NOMO-1 treated with dmso at 0.1 percent for 144 hours (cell line): ENCODE data around the gene SART1.

Source experiments
- DNase-seq: peaks from one replicate; lab custom pipeline; 2025; ENCODE audit not compliant: unreplicated experiment; lab: John Stamatoyannopoulos, UW

The SART1 gene

GRCh38 chr11:65965986-65966762, 4.6 kb downstream of the SART1 start:
- no peak for DNase-seq

DNA sequence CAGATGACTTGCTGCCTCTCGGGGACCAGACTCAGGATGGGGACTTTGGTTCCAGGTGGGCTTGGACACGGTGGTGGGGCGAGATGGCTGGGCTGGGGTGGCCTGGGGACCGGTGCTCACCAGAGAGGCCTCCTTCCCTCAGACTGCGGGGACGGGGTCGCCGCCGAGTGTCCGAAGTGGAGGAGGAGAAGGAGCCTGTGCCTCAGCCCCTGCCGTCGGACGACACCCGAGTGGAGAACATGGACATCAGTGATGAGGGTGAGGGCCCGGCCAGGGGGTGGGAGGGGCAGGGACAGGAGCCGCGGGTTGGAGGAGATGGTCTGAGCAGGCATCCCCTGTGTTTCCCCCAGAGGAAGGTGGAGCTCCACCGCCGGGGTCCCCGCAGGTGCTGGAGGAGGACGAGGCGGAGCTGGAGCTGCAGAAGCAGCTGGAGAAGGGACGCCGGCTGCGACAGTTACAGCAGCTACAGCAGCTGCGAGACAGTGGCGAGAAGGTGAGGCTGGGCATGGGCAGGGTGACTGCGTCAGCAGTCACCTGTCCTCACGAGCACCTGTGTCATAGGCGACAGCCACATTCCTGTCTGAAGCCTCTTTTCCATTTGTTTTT, 5.9 kb downstream of the SART1 start:
- DNase-seq, result no peak

- no peak for DNase-seq
These were observed 7.3 kb downstream of the SART1 start for GRCh38 chr11:65968600-65969482.

GRCh38 chr11:65972116-65972515, 10.6 kb downstream of the SART1 start:
- no peak for DNase-seq

GRCh38 chr11:65973439-65974110, 12.0 kb downstream of the SART1 start:
- DNase-seq, result no peak

DNA sequence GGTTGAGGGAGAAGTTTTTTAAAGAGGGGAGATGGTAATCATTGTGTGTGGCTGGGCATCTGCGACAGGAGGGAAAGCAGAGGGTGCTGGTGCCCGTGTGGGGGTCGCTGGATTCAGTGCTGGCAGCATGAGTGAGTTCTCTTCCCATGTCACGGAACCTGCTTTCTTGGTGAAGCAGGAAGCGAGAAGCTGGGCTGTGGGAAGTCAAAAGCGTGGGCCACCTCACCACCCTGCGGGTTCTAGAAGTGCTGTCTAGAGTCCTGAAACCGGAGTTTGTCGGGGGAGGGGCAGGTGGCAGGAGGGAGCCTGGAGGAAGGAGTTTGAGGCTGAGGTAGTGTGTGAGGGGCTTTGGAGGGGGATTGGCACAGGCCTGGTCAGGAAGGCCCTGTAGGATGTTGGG, 14.2 kb downstream of the SART1 start:
- no peak for DNase-seq

GRCh38 chr11:65976216-65977176, 15.0 kb downstream of the SART1 start:
- DNase-seq, result no peak

GRCh38 chr11:65977621-65978390, 16.3 kb downstream of the SART1 start:
- no peak for DNase-seq

- no peak for DNase-seq
These were observed 17.1 kb downstream of the SART1 start for GRCh38 chr11:65978391-65979238.

- DNase-seq, result no peak
These were observed 17.8 kb downstream of the SART1 start for GRCh38 chr11:65979261-65979759.

GRCh38 chr11:65981101-65981740, 19.7 kb downstream of the SART1 start:
- no peak for DNase-seq

DNA sequence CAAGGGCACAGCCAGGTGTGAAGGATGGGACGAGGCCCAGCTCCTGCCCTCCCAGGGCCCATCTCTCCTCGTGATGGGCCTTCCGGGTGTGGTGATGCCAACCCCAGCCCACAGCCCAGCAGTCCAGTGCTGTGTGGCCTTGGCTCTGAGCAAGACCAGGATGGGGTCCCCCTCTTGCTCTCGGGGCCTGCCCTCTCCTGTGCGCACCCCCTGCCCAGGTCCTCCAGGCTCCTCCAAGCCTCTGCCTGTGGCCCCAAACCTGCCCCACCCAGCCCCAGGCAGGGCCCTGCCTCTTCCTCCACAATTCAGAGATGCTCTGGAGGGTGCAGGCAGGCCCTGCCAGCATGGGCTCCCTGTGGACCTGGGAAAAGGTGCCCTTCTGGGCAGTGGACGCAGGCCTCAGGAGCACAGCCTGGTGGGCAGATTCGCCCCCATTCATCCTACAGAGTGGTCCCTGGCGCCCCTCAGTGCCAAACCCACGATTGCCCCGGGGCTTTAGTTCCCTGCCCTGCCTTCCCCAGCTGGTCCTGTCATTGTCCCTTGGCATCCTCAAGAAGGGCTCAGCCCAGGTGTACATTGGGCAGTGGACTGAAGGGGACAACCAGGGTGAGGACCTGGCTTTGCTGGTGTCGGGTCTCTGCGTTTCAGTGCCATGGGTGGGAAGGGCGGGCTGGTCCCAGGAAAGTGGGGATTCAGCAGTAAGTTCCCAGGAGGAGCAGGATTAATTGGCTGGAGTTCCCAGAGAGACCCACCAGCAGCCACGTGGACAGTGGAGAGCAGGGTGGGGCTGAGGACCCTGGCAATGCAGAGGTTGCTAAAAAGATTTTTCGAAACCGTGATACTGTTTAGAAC, 20.7 kb downstream of the SART1 start:
- DNase-seq, result no peak

- no peak for DNase-seq
These were observed 21.5 kb downstream of the SART1 start for GRCh38 chr11:65982824-65983588.

DNA sequence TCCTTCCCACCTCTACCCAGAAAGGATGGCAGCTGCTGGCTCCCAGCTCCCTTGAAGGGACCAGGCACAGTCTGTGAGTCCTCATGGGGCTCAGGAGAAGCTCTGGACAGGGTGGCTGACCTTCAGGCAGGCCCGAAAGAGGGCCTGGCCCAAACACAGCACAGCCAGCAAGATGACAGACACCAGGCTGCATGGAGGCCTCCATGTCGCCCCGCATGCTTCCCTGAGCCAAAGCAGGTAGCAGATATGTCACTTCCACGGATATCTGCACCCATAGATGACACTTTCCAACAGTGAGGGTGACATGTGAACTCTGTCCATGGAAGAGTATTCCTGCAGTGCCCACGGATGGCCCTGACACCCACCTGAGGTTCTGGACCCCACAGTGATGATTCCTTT, 22.1 kb downstream of the SART1 start:
- DNase-seq, result no peak

DNA sequence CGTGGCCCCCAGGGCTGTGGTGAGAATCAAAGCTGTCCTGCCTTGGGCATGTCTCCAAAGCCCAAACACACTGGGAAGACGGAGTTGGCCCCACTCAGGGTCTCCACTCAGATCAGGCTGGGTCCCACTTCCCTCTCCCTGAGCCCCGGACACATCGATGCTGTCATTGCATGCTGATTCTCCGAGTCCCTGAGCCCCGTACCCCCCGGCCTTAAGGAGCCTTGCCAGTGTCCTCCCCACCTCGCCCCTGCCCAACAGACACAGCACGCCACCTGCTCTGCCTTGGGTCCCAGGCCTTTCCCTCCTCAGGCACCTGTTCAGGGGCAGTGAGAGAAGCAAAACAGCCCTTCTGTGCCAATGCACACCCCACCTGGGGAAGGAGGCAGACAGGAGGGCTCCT, 25.8 kb downstream of the SART1 start:
- DNase-seq, result no peak
